ENCODE data around the gene OPA3. TPM values are rescaled to one million over a fixed set of nuclear protein-coding genes. Genes with fewer than 3 reads are reported as not detected.

Gene OPA3
- total and polyA plus RNA-seq, 10 of the 15 experiments (the other 5 are each of a cell fraction or from before 2014, with no cell fraction given): 2.2 to 24.3 (median 13.3) TPM

DNA sequence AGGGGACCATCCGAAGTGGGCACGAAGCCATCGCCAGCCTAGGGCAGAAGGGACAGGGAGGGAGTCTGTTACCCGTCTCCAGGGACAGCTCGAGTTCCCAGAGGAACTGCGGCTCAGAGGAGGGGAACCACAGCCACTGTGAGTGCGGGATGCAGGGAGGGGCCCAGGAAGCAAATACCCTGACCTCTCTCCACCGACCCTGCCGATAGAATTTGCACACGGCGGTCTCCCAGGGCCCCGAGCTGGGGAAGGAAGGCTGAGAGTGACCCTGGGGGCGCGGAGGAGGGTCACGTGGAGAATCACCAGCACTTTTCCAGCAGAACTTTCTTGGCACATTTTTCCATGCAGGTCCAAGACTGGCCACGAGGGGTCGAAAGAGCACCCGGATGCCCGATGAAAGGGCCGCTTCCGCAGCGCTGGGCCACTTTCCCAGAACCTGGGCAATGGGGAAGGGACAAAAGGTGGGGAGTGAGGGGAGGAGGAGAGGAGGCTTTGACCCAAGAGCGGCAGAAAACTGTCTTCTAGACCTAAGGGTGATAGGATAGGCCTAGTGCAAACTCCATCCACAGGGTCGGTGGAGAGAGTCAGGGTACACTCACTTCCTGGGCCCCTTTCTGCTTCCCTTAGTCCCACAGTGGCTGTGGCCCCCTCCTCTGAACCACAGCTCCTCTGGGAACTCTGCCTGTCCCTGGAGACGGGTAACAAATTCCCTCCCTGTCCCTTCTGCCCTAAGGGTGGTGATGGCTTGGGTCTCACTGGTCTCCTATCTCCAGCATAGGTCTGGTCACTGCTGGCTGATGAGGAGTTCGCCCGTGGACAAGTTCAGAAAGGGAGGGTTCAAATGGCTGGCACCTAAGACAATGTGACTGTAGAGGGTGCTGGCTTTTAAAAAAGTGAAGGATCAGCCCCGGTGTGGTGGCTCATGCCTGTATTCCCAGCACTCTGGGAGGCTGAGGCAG lies 22.7 kb upstream of the OPA3 start (continued):
- TF ChIP-seq MTA3 (IDR thresholded peaks at IDR 0.05; ENCODE audit: borderline replicate concordance, low read length) (no peak), IKZF2 (IDR thresholded peaks at IDR 0.05) (peak; percentile 90 to 93), RELA (IDR thresholded peaks at IDR 0.05; ENCODE audit: borderline replicate concordance, partially characterized antibody) (no peak), RUNX3 (IDR thresholded peaks at IDR 0.05; ENCODE audit: low read length) (no peak), HDAC6 (IDR thresholded peaks at IDR 0.05; ENCODE audit: unreplicated experiment) (no peak), HCFC1 (IDR thresholded peaks at IDR 0.05; ENCODE audit: low read length) (no peak), DPF2 (IDR thresholded peaks at IDR 0.05) (0 out of 2 replicates have a peak, but pooled peaks have one; percentile 14)
- TF ChIP-seq, protein P1, sequence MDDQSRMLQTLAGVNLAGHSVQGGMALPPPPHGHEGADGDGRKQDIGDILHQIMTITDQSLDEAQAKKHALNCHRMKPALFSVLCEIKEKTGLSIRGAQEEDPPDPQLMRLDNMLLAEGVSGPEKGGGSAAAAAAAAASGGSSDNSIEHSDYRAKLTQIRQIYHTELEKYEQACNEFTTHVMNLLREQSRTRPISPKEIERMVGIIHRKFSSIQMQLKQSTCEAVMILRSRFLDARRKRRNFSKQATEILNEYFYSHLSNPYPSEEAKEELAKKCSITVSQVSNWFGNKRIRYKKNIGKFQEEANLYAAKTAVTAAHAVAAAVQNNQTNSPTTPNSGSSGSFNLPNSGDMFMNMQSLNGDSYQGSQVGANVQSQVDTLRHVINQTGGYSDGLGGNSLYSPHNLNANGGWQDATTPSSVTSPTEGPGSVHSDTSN (IDR thresholded peaks at IDR 0.05; ENCODE audit: insufficient replicate concordance, low read depth, low read length): no peak
- TF ChIP-seq, protein P2, sequence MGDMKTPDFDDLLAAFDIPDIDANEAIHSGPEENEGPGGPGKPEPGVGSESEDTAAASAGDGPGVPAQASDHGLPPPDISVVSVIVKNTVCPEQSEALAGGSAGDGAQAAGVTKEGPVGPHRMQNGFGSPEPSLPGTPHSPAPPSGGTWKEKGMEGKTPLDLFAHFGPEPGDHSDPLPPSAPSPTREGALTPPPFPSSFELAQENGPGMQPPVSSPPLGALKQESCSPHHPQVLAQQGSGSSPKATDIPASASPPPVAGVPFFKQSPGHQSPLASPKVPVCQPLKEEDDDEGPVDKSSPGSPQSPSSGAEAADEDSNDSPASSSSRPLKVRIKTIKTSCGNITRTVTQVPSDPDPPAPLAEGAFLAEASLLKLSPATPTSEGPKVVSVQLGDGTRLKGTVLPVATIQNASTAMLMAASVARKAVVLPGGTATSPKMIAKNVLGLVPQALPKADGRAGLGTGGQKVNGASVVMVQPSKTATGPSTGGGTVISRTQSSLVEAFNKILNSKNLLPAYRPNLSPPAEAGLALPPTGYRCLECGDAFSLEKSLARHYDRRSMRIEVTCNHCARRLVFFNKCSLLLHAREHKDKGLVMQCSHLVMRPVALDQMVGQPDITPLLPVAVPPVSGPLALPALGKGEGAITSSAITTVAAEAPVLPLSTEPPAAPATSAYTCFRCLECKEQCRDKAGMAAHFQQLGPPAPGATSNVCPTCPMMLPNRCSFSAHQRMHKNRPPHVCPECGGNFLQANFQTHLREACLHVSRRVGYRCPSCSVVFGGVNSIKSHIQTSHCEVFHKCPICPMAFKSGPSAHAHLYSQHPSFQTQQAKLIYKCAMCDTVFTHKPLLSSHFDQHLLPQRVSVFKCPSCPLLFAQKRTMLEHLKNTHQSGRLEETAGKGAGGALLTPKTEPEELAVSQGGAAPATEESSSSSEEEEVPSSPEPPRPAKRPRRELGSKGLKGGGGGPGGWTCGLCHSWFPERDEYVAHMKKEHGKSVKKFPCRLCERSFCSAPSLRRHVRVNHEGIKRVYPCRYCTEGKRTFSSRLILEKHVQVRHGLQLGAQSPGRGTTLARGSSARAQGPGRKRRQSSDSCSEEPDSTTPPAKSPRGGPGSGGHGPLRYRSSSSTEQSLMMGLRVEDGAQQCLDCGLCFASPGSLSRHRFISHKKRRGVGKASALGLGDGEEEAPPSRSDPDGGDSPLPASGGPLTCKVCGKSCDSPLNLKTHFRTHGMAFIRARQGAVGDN (IDR thresholded peaks at IDR 0.05): 0 out of 2 replicates have a peak, but pooled peaks have one; percentile 27
- TF ChIP-seq, protein P3, sequence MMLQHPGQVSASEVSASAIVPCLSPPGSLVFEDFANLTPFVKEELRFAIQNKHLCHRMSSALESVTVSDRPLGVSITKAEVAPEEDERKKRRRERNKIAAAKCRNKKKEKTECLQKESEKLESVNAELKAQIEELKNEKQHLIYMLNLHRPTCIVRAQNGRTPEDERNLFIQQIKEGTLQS (IDR thresholded peaks at IDR 0.05; ENCODE audit: borderline replicate concordance, extremely low read depth, low read depth, low read length): no peak
- TF ChIP-seq, protein P4, sequence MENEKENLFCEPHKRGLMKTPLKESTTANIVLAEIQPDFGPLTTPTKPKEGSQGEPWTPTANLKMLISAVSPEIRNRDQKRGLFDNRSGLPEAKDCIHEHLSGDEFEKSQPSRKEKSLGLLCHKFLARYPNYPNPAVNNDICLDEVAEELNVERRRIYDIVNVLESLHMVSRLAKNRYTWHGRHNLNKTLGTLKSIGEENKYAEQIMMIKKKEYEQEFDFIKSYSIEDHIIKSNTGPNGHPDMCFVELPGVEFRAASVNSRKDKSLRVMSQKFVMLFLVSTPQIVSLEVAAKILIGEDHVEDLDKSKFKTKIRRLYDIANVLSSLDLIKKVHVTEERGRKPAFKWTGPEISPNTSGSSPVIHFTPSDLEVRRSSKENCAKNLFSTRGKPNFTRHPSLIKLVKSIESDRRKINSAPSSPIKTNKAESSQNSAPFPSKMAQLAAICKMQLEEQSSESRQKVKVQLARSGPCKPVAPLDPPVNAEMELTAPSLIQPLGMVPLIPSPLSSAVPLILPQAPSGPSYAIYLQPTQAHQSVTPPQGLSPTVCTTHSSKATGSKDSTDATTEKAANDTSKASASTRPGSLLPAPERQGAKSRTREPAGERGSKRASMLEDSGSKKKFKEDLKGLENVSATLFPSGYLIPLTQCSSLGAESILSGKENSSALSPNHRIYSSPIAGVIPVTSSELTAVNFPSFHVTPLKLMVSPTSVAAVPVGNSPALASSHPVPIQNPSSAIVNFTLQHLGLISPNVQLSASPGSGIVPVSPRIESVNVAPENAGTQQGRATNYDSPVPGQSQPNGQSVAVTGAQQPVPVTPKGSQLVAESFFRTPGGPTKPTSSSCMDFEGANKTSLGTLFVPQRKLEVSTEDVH (IDR thresholded peaks at IDR 0.05; ENCODE audit: low read depth, partially characterized antibody): no peak
- TF ChIP-seq, protein P5, sequence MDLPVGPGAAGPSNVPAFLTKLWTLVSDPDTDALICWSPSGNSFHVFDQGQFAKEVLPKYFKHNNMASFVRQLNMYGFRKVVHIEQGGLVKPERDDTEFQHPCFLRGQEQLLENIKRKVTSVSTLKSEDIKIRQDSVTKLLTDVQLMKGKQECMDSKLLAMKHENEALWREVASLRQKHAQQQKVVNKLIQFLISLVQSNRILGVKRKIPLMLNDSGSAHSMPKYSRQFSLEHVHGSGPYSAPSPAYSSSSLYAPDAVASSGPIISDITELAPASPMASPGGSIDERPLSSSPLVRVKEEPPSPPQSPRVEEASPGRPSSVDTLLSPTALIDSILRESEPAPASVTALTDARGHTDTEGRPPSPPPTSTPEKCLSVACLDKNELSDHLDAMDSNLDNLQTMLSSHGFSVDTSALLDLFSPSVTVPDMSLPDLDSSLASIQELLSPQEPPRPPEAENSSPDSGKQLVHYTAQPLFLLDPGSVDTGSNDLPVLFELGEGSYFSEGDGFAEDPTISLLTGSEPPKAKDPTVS (IDR thresholded peaks at IDR 0.05; ENCODE audit: low read depth, low read length): no peak
- TF ChIP-seq, protein P6, sequence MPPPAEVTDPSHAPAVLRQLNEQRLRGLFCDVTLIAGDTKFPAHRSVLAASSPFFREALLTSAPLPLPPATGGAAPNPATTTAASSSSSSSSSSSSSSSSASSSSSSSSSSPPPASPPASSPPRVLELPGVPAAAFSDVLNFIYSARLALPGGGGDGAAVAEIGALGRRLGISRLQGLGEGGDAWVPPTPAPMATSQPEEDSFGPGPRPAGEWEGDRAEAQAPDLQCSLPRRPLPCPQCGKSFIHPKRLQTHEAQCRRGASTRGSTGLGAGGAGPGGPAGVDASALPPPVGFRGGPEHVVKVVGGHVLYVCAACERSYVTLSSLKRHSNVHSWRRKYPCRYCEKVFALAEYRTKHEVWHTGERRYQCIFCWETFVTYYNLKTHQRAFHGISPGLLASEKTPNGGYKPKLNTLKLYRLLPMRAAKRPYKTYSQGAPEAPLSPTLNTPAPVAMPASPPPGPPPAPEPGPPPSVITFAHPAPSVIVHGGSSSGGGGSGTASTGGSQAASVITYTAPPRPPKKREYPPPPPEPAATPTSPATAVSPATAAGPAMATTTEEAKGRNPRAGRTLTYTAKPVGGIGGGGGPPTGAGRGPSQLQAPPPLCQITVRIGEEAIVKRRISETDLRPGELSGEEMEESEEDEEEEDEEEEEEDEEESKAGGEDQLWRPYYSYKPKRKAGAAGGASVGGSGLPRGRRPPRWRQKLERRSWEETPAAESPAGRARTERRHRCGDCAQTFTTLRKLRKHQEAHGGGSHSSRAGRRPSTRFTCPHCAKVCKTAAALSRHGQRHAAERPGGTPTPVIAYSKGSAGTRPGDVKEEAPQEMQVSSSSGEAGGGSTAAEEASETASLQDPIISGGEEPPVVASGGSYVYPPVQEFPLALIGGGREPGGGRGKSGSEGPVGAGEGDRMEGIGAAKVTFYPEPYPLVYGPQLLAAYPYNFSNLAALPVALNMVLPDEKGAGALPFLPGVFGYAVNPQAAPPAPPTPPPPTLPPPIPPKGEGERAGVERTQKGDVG (CRISPR knock-in tag; IDR thresholded peaks at IDR 0.05): no peak

Data from GM12878 (cell line).